HUDEP-2 (cell line): ENCODE data around the gene EPB41L4A.
"Not testable (repeated sequence)": the region's sequence is repeated elsewhere in the genome, so short reads cannot be mapped to it uniquely, and the experiment has no call there.

Source experiments
- DNase-seq, 76 experiments: peaks; one replicate each; lab custom pipeline; 2025; ENCODE audit not compliant: unreplicated experiment in 76 of 76; lab: John Stamatoyannopoulos, UW

Gene EPB41L4A

GRCh38 chr5:112419164-112419985 lies at the start of gene EPB41L4A:
Gene EPB41L4A, minus strand, starts transcription at chr5:112419277. Its CDS starts 238 bp downstream, at chr5:112419039.
- peak in 56 of 76 experiments; percentile 3 to 85 (median 54) for DNase-seq

GRCh38 chr5:112467485-112467884 lies 48.4 kb upstream of the EPB41L4A start:
- DNase-seq: no peak

GRCh38 chr5:112466261-112466660 lies 47.2 kb upstream of the EPB41L4A start:
- DNase-seq: not testable (repeated sequence)

- peak in 42 of 76 experiments; percentile 1 to 75 (median 28) for DNase-seq
Observed at GRCh38 chr5:112447187-112447760, 28.2 kb upstream of the EPB41L4A start.

GRCh38 chr5:112445626-112446350 lies 26.7 kb upstream of the EPB41L4A start:
- DNase-seq: no peak

GRCh38 chr5:112443932-112444331 lies 24.9 kb upstream of the EPB41L4A start:
- not testable (repeated sequence) for DNase-seq

- DNase-seq: peak in 1 of 76 experiments; percentile 14
Observed at GRCh38 chr5:112440031-112440430, 21.0 kb upstream of the EPB41L4A start.

- no peak for DNase-seq
Observed at GRCh38 chr5:112436144-112436543, 17.1 kb upstream of the EPB41L4A start.

- peak in 71 of 76 experiments; percentile 1 to 81 (median 45) for DNase-seq
Observed at GRCh38 chr5:112434641-112435040, 15.6 kb upstream of the EPB41L4A start.

- not testable (repeated sequence) for DNase-seq
Observed at GRCh38 chr5:112426202-112426601, 7.1 kb upstream of the EPB41L4A start.

- peak in 75 of 76 experiments; percentile 3 to 90 (median 70) for DNase-seq
Observed at GRCh38 chr5:112419986-112420864, 1.1 kb upstream of the EPB41L4A start.

GRCh38 chr5:112418659-112419163 lies 366 bp downstream of the EPB41L4A start:
- DNase-seq: peak in 3 of 76 experiments; percentile 15 to 39 (median 38)

GRCh38 chr5:112417931-112418658 lies 982 bp downstream of the EPB41L4A start:
- DNase-seq: peak in 73 of 76 experiments; percentile 24 to 89 (median 78)

- no peak for DNase-seq
Observed at GRCh38 chr5:112415552-112415951, 3.5 kb downstream of the EPB41L4A start.

- DNase-seq: no peak
Observed at GRCh38 chr5:112413611-112414010, 5.5 kb downstream of the EPB41L4A start.

GRCh38 chr5:112412346-112412745 lies 6.7 kb downstream of the EPB41L4A start:
- DNase-seq: no peak

- no peak for DNase-seq
Observed at GRCh38 chr5:112411903-112412302, 7.2 kb downstream of the EPB41L4A start.

GRCh38 chr5:112407666-112408065 lies 11.4 kb downstream of the EPB41L4A start:
- no peak for DNase-seq

GRCh38 chr5:112407240-112407639 lies 11.8 kb downstream of the EPB41L4A start:
- DNase-seq: no peak
